Bronchial epithelial cell (primary cell): ENCODE measurements around the gene LIPI. TPM values are rescaled to one million over a fixed set of nuclear protein-coding genes. Genes with fewer than 3 reads are reported as not detected.

Experiments used
- DNase-seq: peaks from one replicate; pipeline ENCODE4 v3.0.0-alpha.2; 2010; ENCODE audit warnings: low read depth
- FAIRE-seq: peaks from 2 replicates; lab custom pipeline; 2011; peaks lifted over from hg19 to GRCh38; lab: Jason Lieb, UNC
- H3K27me3 ChIP-seq: 2 replicates; pipeline ENCODE4 v1.5.1; 2011; ENCODE audit warnings: low read length; ENCODE audit not compliant: control insufficient read depth, insufficient read depth
- H3K36me3 ChIP-seq: 2 replicates; pipeline ENCODE4 v1.5.1; 2011; ENCODE audit warnings: low read length; ENCODE audit not compliant: control insufficient read depth, insufficient read depth
- H3K4me3 ChIP-seq: 2 replicates; pipeline ENCODE4 v1.5.1; 2011; ENCODE audit warnings: mild to moderate bottlenecking, low read depth, low read length, control low read depth
- CTCF ChIP-seq: IDR thresholded peaks from 2 replicates; pipeline ENCODE4 v1.5.1; 2011; ENCODE audit warnings: mild to moderate bottlenecking, moderate library complexity, low read length, control low read depth, inconsistent platforms; ENCODE audit not compliant: insufficient read depth, severe bottlenecking
- total RNA-seq: library from RNA; depleted of rRNA; stranded (reverse); fragments of >200 nt; gene quantifications from 2 replicates; pipeline ENCODE4 v1.2.1, GENCODE V29; 2014

The LIPI gene
- total RNA-seq, result not detected in 2 replicates

- TF ChIP-seq CTCF, result no peak
- DNase-seq, result no peak
- no peak for FAIRE-seq
Observed at GRCh38 chr21:14210738-14211137, at the start of gene LIPI. Gene LIPI, minus strand, starts transcription at chr21:14210955. Its CDS starts 110 bp downstream, at chr21:14210845.

DNA sequence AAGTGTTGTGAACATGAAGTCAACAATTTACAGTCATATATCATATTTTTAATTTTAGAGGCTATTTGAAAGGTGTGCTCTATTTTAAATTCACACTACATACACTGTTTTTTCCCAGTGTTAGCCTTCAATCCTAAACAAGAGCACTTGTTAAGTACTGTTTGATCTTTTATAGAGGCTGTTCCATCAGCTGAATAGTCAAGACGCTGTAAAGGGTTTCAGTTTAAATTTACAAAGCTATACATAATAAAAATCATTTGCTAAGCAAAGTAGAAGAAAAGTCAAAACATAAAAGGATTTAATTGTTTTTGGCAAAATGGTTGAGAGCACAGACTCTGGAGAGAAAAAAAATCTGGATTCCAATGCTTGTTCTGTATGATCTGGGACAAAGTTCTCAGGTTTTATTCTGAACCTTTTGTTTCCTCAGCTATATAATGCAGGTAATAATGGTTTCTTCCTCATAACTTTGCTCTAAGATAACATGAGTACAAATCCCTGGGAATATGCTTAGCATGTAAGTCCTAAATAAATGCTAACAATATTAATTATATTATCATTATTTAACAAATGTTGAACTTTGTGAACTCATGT, 49.5 kb upstream of the LIPI start:
- Histone ChIP-seq H3K27me3 (no peaks in the 10 kb centered on the region), H3K4me3 (no peak overlapping the region), H3K36me3 (no peaks in the 10 kb centered on the region)
- no peak for TF ChIP-seq CTCF
- FAIRE-seq (no peak), DNase-seq (no peak)

More at GRCh38 chr21:14210738-14211137, at the start of gene LIPI:
- no peaks in the 10 kb centered on the region for H3K36me3 ChIP-seq
- no peak within 1 kb of the TSS for H3K4me3 ChIP-seq
- no peaks in the 10 kb centered on the region for H3K27me3 ChIP-seq

DNA sequence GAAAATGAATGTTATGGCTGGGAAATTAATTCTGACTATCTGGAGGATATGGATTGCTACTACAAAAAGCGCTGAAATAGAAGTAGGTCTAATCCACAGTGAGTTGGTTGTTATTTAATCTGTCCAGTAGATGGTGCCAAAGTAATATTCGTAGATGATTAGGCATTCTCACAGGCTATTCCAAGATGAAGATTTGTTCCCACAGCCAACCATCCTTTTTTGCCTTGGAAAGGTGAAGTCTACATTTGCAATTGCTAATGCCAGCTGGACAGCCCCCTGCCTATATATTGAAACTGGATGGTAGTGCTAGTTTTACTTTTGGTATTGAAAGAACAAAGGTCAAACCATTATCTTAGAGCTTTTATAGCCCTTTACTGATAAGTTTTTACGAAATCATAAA, 49.0 kb upstream of the LIPI start:
- Histone ChIP-seq H3K4me3 (no peak overlapping the region), H3K36me3 (no peaks in the 10 kb centered on the region), H3K27me3 (no peaks in the 10 kb centered on the region)
- DNase-seq (peak; percentile 68), FAIRE-seq (no peak)
- TF ChIP-seq CTCF, result peak; percentile 49

- FAIRE-seq (no peak), DNase-seq (no peak)
- Histone ChIP-seq H3K36me3 (no peaks in the 10 kb centered on the region), H3K27me3 (no peaks in the 10 kb centered on the region), H3K4me3 (no peak overlapping the region)
- TF ChIP-seq CTCF, result no peak
Observed at GRCh38 chr21:14251336-14251735, 40.6 kb upstream of the LIPI start.

GRCh38 chr21:14245711-14246110, 35.0 kb upstream of the LIPI start:
- Histone ChIP-seq H3K36me3 (no peaks in the 10 kb centered on the region), H3K27me3 (no peaks in the 10 kb centered on the region), H3K4me3 (no peak overlapping the region)
- TF ChIP-seq CTCF, result no peak
- DNase-seq, result no peak
- no peak for FAIRE-seq

DNA sequence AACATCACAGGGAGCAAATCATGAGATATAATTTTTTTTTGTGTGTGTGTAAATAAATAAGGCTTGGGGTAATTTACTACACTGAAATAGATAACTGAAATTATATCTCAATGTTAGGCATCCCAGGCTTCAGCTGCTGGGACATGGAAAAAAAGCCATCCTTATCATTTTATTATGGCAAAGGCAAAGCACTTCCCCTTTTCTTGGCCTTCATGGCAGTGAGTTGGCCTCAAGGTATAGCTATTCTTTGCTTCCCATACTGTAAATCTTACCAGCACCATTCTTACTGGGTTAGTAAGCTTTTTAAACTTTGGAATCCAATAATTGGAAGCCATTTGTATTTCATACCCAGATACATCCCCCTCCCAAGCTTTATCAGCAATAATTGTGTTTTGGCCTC, 34.2 kb upstream of the LIPI start:
- Histone ChIP-seq H3K4me3 (no peak overlapping the region), H3K36me3 (no peaks in the 10 kb centered on the region), H3K27me3 (no peaks in the 10 kb centered on the region)
- no peak for FAIRE-seq
- TF ChIP-seq CTCF, result no peak
- no peak for DNase-seq
